OCI-LY7 (cell line): Measurements from ENCODE around the gene TANGO2. TPM values are rescaled to one million over a fixed set of nuclear protein-coding genes. Genes with fewer than 3 reads are reported as not detected.

Experiments used
- BruUV-seq: library from RNA; stranded (reverse); fragments of 400-500 nt; replicated peaks from 2 replicates; lab custom pipeline; 2021; lab: Mats Ljungman, UMichigan
- CTCF ChIA-PET: fragments of 300-600 bp; sonication (Branson Sonifier 250); formaldehyde crosslinking; loops from one replicate; lab custom pipeline; 2022; ENCODE audit warnings: antibody characterized with exemption; ENCODE audit not compliant: unreplicated experiment; lab: Charles Lee
- POLR2A ChIA-PET: fragments of 300-600 bp; sonication (Branson Sonifier 250); formaldehyde crosslinking; loops from one replicate; lab custom pipeline; 2022; ENCODE audit warnings: antibody characterized with exemption; lab: Charles Lee
- DNase-seq: peaks from one replicate; pipeline ENCODE4 v3.0.0-alpha.2; 2015; ENCODE audit warnings: low spot score
- H2AFZ ChIP-seq: fragments of 200-600 bp; sonication (generic), shearing (Covaris generic); 2 replicates; pipeline ENCODE4 v1.6.1; 2014; ENCODE audit warnings: mild to moderate bottlenecking, antibody characterized with exemption, low read length, moderate library complexity
- H3K27ac ChIP-seq: fragments of 200-600 bp; sonication (generic); 2 replicates; pipeline ENCODE4 v1.5.1; 2014; ENCODE audit warnings: mixed run types, low read depth, mild to moderate bottlenecking, moderate library complexity, low read length, inconsistent platforms; ENCODE audit not compliant: poor library complexity, severe bottlenecking
- H3K36me3 ChIP-seq: fragments of 200-600 bp; sonication (generic); 2 replicates; pipeline ENCODE4 v1.6.1; 2014; ENCODE audit warnings: mild to moderate bottlenecking, antibody characterized with exemption, low read length, moderate library complexity, mixed read lengths; ENCODE audit not compliant: insufficient read depth
- H3K4me1 ChIP-seq: fragments of 200-600 bp; sonication (generic); 2 replicates; pipeline ENCODE4 v1.5.1; 2014; ENCODE audit warnings: mild to moderate bottlenecking, low read length; ENCODE audit not compliant: insufficient read depth, poor library complexity, severe bottlenecking
- H3K4me2 ChIP-seq: fragments of 200-600 bp; sonication (generic); 2 replicates; pipeline ENCODE4 v1.6.1; 2014; ENCODE audit warnings: mild to moderate bottlenecking, low read length
- H3K4me3 ChIP-seq: fragments of 200-600 bp; sonication (generic); 2 replicates; pipeline ENCODE4 v1.5.1; 2014; ENCODE audit warnings: mild to moderate bottlenecking, low read depth, low read length; ENCODE audit not compliant: poor library complexity, severe bottlenecking
- H3K79me2 ChIP-seq: fragments of 200-600 bp; sonication (generic); 2 replicates; pipeline ENCODE4 v1.6.1; 2016; ENCODE audit warnings: low read depth, mild to moderate bottlenecking, low read length, moderate library complexity, mixed read lengths; ENCODE audit not compliant: insufficient read depth
- H3K9me2 ChIP-seq: fragments of 200-600 bp; sonication (generic); 2 replicates; pipeline ENCODE4 v1.6.1; 2016; ENCODE audit warnings: mild to moderate bottlenecking, low read length, mixed read lengths; ENCODE audit not compliant: insufficient read depth
- H3K9me3 ChIP-seq: fragments of 200-600 bp; sonication (generic); 2 replicates; pipeline ENCODE4 v1.6.1; 2014; ENCODE audit warnings: mild to moderate bottlenecking, mixed run types, low read length, mixed read lengths
- H4K20me1 ChIP-seq: fragments of 200-600 bp; sonication (generic); 2 replicates; pipeline ENCODE4 v1.6.1; 2014; ENCODE audit warnings: mild to moderate bottlenecking, antibody characterized with exemption, low read length, moderate library complexity, mixed read lengths; ENCODE audit not compliant: insufficient read depth
- CTCF ChIP-seq: fragments of 200-600 bp; sonication (generic); conservative IDR thresholded peaks from 2 replicates; pipeline ENCODE4 v1.5.1; 2014; ENCODE audit warnings: mild to moderate bottlenecking, antibody characterized with exemption, low read length, moderate library complexity, mixed read lengths
- EZH2phosphoT487 ChIP-seq: fragments of 200-600 bp; sonication (generic); IDR thresholded peaks from 2 replicates; pipeline ENCODE4 v1.6.1; 2018; ENCODE audit warnings: low read depth, borderline replicate concordance, mild to moderate bottlenecking, mixed run types, antibody characterized with exemption, low read length, moderate library complexity, mixed read lengths
- intact Hi-C: fragments of 100-400 bp; cut with micrococcal nuclease; formaldehyde crosslinking; loops from one replicate; pipeline ENCODE4 v1.10.0; 2022; ENCODE audit not compliant: unreplicated experiment
- total RNA-seq, 2 experiments: library from RNA; depleted of rRNA in 1 of 2; stranded (reverse); fragments of >200 nt in 1 of 2; shearing (Covaris generic) in 1 of 2; gene quantifications; 2 replicates each; pipeline ENCODE4 v1.2.3, GENCODE V29; 2014 to 2022

TANGO2 gene
- total RNA-seq, 2 experiments from 2014 or later: 18.3 to 23.3 TPM

- no peaks in the 10 kb centered on the region for H3K9me2 ChIP-seq
- H3K79me2 ChIP-seq: no peaks in the 10 kb centered on the region
- intact Hi-C loops: no loop called here
- DNase-seq: no peak
- POLR2A ChIA-PET: no interaction called here
- no peaks in the 10 kb centered on the region for H4K20me1 ChIP-seq
- CTCF ChIA-PET: no interaction called here
- H2AFZ ChIP-seq: no peak overlapping the region
- TF ChIP-seq CTCF (no peak), EZH2phosphoT487 (no peak)
- H3K4me1 ChIP-seq: peaks cover 47% of the 10 kb centered on the region
- no peak overlapping the region for H3K4me2 ChIP-seq
- no peak overlapping the region for H3K27ac ChIP-seq
- H3K9me3 ChIP-seq: peaks cover 11% of the 10 kb centered on the region
- no peak overlapping the region for H3K4me3 ChIP-seq
- peaks cover 36% of the 10 kb centered on the region for H3K36me3 ChIP-seq
- BruUV-seq: no TSS peak
Observed at GRCh38 chr22:20035375-20036083, 14.6 kb downstream of the TANGO2 start.

- no peak overlapping the region for H2AFZ ChIP-seq
- H3K27ac ChIP-seq: no peak overlapping the region
- peaks cover 11% of the 10 kb centered on the region for H3K9me3 ChIP-seq
- no peaks in the 10 kb centered on the region for H4K20me1 ChIP-seq
- ChIA-PET CTCF (no interaction called here), POLR2A (no interaction called here)
- no peaks in the 10 kb centered on the region for H3K79me2 ChIP-seq
- no peak overlapping the region for H3K4me3 ChIP-seq
- no peaks in the 10 kb centered on the region for H3K9me2 ChIP-seq
- DNase-seq: no peak
- TF ChIP-seq EZH2phosphoT487: no peak
- TF ChIP-seq CTCF: no peak
- H3K36me3 ChIP-seq: peaks cover 36% of the 10 kb centered on the region
- BruUV-seq: no TSS peak
- intact Hi-C loops: no loop called here
- H3K4me1 ChIP-seq: peaks cover 46% of the 10 kb centered on the region
- H3K4me2 ChIP-seq: no peak overlapping the region
Observed at GRCh38 chr22:20036084-20036482, 15.2 kb downstream of the TANGO2 start.
